Left ventricle myocardium superior (tissue), 1 donor: ENCODE measurements around the gene PRTN3. TPM values are rescaled to one million over a fixed set of nuclear protein-coding genes. Genes with fewer than 3 reads are reported as not detected.
"Not testable (repeated sequence)": the region's sequence is repeated elsewhere in the genome, so short reads cannot be mapped to it uniquely, and the experiment has no call there.

Experiments used
- ATAC-seq: fragments of 200-7000 bp; cut with Tn5 transposase; one replicate; pipeline ENCODE4 v1.9.1; 2020; ENCODE audit warnings: mild to moderate bottlenecking, moderate library complexity
- DNase-seq: peaks from one replicate; pipeline ENCODE4 v3.0.0-alpha.2; 2020
- intact Hi-C: fragments of 100-400 bp; cut with micrococcal nuclease; formaldehyde crosslinking; loops from one replicate; pipeline ENCODE4 v1.11.0; 2022
- total RNA-seq: library from RNA; stranded (reverse); fragmentation: NEBNext Ultra II Directional; extraction: Animal tissue kit (Norgen Biotek cat#: 25700); gene quantifications from one replicate; pipeline ENCODE4 v1.2.1, GENCODE V29; 2021
- donor health status: DM: no; HTN: yes; CAD: no; lungs with severe emphysema.

PRTN3 gene
- total RNA-seq, 1 donor from 2014 or later, result not detected

- DNase-seq, ATAC-seq, intact Hi-C loops: not testable (repeated sequence)
These were observed 2.0 kb downstream of the PRTN3 start for GRCh38 chr19:842802-843179.

GRCh38 chr19:843180-843835 lies 2.5 kb downstream of the PRTN3 start:
- ATAC-seq, result peak; percentile 49

DNA sequence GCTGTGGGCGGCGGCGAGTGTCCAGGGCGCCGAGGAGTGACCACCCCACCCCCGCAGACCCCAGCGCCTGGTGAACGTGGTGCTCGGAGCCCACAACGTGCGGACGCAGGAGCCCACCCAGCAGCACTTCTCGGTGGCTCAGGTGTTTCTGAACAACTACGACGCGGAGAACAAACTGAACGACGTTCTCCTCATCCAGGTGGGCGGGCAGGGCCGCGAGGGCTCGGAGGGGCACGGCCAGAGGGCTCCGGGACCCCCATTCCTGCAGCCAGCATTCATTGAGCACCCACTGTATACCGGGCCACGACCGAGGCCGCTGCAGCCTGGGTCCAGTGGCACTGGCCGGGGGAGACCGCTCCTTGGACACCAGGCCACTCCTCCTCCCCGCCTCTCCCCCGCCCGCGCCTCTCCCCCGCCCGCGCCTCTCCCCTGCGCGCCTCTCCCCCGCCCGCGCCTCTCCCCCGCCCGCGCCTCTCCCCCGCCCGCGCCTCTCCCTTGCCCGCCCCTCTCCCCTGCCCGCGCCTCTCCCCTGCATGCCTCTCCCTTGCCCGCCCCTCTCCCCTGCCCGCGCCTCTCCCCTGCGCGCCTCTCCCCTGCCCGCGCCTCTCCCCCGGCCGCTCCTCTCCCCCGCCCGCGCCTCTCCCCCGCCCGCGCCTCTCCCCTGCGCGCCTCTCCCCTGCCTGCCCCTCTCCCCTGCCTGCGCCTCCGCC lies 3.2 kb downstream of the PRTN3 start:
- ATAC-seq (no peak), DNase-seq (no peak)
- intact Hi-C loops, result no loop called here

More at GRCh38 chr19:843180-843835, 2.5 kb downstream of the PRTN3 start:
- peak; percentile 67 for DNase-seq
- intact Hi-C loops, result no loop called here

- DNase-seq, result no peak
- ATAC-seq, result no peak
These were observed 3.8 kb downstream of the PRTN3 start for GRCh38 chr19:844546-844971.

GRCh38 chr19:845707-846521 lies 5.1 kb downstream of the PRTN3 start:
- no peak for ATAC-seq
- intact Hi-C loops, result no loop called here
- peak; percentile 31 for DNase-seq

More at GRCh38 chr19:844546-844971, 3.8 kb downstream of the PRTN3 start:
- intact Hi-C loops, result no loop called here

- peak; percentile 52 for DNase-seq
- intact Hi-C loops, result no loop called here
- ATAC-seq, result peak; percentile 15
These were observed 7.7 kb downstream of the PRTN3 start for GRCh38 chr19:848386-848921.

DNA sequence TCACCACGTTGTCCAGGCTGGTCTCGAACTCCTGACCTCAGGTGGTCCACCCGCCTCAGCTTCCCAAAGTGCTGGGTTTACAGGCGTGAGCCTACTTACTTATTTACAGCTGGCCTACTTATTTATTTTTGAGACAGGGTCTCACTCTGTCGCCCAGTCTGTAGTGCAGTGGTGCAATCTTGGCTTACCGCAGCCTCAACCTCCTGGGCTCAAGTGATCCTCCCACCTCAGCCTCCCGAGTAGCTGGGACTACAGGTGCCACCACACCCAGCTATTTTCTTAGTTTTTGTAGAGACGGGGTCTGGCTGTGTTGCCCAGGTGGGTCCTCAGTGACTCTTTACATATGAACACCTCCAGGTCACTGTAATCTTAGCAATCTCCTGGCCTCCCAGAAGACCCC lies 8.4 kb downstream of the PRTN3 start:
- DNase-seq, result peak; percentile 25
- ATAC-seq, intact Hi-C loops: not testable (repeated sequence)

DNA sequence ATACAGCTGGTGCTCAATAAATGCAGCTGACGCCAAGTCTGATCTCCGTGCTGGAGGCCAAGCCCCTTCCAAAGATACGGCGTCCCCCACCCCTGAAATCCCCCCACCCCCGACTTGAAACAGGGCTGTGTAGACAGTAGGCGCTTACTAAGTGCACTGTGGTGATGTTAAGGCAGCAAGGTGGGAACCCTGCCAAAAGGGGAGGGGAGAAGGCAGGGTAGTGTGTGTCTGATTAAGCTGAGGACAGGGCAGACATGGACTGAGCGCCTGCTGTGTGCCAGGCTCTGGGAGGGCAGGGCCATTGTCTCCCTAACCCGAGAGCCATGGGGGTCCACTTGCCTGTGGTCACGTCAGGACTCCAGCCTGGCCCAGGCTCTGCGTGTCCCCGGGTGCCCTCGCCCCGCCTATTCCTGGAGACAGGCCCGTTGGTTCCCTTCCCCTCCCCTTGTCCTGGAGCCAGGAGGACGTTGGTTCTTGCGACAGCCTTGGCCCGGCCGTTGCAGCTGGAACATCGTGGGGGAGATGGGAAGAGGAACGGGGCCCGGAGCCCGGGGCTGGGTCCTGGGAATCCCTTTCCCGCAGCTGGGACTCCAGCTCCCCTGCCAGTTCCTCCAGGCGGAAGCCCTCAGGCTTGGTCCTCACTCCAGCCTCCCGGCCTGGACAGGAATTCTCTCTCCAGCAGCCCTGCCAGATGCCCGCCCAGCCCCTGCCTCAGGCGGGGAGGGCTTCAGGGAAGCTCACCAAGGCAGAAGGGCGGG lies 9.6 kb downstream of the PRTN3 start:
- ATAC-seq, result peak; percentile 88
- intact Hi-C loops, result no loop called here
- DNase-seq, result peak; percentile 94

DNA sequence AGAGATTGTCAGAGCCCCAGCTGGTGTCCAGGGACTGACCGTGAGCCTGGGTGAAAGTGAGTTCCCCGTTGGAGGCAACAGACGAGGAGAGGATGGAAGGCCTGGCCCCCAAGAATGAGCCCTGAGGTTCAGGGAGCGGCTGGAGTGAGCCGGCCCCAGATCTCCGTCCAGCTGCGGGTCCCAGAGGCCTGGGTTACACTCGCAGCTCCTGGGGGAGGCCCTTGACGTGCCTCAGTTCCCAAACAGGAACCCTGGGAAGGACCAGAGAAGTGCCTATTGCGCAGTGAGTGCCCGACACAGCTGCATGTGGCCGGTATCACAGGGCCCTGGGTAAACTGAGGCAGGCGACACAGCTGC lies 10.2 kb downstream of the PRTN3 start:
- ATAC-seq (no peak), DNase-seq (no peak)
- intact Hi-C loops, result no loop called here

DNA sequence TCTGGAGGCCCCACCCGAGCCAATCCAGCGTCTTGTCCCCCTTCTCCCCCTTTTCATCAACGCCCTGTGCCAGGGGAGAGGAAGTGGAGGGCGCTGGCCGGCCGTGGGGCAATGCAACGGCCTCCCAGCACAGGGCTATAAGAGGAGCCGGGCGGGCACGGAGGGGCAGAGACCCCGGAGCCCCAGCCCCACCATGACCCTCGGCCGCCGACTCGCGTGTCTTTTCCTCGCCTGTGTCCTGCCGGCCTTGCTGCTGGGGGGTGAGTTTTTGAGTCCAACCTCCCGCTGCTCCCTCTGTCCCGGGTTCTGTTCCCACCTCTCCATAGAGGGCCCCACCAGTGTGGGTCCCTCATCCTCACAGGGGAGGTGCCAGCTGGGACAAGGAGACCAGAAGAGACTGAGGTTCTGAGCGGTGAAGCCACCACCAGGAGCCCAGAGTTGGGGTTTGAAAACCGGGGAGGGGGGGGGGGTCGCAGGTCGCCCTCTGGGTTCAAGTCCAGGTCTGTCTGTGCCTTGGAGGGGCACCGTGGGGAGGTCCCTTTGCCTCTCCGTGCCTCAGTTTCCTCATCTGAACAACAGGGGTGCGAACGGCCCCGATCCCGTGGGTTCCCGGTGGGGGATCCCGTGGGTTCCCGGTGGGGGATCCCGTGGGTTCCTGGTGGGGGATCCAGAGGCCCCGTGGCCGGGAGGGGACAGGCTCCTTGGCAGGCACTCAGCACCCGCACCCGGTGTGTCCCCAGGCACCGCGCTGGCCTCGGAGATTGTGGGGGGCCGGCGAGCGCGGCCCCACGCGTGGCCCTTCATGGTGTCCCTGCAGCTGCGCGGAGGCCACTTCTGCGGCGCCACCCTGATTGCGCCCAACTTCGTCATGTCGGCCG lies 11.6 kb downstream of the PRTN3 start, which contains the start of gene ELANE:
ELANE (plus strand) TSS at position 168 of the 878 bp plus-strand sequence; CDS start at position 194, 26 bp downstream.
- no peak for ATAC-seq
- intact Hi-C loops, result no loop called here
- DNase-seq, result no peak

- no peak for ATAC-seq
- no peak for DNase-seq
- intact Hi-C loops, result no loop called here
These were observed 12.3 kb downstream of the PRTN3 start for GRCh38 chr19:853014-853585.

DNA sequence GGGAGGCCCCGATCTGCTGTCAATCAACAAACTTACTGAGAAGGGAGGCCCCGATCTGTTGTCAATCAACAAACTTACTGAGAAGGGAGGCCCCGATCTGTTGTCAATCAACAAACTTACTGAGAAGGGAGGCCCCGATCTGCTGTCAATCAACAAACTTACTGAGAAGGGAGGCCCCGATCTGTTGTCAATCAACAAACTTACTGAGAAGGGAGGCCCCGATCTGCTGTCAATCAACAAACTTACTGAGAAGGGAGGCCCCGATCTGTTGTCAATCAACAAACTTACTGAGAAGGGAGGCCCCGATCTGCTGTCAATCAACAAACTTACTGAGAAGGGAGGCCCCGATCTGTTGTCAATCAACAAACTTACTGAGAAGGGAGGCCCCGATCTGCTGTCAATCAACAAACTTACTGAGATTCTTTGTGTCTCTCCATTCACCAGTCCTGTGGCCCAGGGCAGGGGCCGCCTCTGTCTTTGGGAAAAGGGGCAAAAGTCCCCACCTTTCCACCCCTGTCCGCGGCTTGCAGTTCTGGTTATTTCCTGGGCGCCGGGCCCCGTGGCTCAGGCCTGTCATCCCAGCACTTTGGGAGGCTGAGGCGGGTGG lies 12.9 kb downstream of the PRTN3 start:
- ATAC-seq, DNase-seq, intact Hi-C loops: not testable (repeated sequence)

DNA sequence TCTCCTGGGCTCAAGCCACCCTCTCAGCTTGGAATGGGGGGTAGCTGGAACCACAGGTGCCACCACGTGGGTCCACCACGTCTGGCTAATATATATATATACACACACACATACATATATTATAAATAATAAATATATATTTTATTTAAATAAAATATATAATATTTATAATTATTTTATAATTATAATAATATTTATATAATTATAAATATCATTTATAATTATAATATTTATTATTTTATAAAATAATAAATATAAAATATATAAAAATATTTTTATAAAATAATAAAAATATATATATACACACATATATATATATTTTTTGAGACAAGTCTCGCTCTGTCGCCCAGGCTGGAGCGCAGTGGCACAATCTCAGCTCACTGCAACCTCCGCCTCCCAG lies 13.8 kb downstream of the PRTN3 start:
- intact Hi-C loops, result no loop called here
- no peak for DNase-seq
- ATAC-seq, result no peak

- intact Hi-C loops, result no loop called here
- no peak for DNase-seq
- ATAC-seq, result no peak
These were observed 14.3 kb downstream of the PRTN3 start for GRCh38 chr19:855142-855541.

DNA sequence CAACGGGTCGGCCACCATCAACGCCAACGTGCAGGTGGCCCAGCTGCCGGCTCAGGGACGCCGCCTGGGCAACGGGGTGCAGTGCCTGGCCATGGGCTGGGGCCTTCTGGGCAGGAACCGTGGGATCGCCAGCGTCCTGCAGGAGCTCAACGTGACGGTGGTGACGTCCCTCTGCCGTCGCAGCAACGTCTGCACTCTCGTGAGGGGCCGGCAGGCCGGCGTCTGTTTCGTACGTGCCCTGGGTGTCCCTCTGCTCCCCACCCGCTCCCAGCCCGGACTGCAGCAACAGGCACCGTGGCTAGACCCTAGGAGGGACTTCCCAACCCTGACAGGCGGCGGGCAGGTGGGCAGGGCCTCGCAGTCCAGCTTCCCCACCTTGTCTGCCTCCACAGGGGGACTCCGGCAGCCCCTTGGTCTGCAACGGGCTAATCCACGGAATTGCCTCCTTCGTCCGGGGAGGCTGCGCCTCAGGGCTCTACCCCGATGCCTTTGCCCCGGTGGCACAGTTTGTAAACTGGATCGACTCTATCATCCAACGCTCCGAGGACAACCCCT lies 14.8 kb downstream of the PRTN3 start:
- DNase-seq, result no peak
- ATAC-seq, result no peak
- intact Hi-C loops, result no loop called here

GRCh38 chr19:858284-858683 lies 17.5 kb downstream of the PRTN3 start:
- ATAC-seq (no peak), DNase-seq (no peak)
- intact Hi-C loops, result no loop called here
